HG03378 (cell line): Measurements from ENCODE around the gene RCN1.
"Not testable (repeated sequence)": the region's sequence is repeated elsewhere in the genome, so short reads cannot be mapped to it uniquely, and the experiment has no call there.

ENCODE experiments used
- ATAC-seq: cut with Tn5 transposase; IDR thresholded peaks from one replicate; pipeline ENCODE4 v1.9.1; 2021; ENCODE audit warnings: mild to moderate bottlenecking, moderate library complexity; ENCODE audit not compliant: unreplicated experiment

Gene RCN1

DNA sequence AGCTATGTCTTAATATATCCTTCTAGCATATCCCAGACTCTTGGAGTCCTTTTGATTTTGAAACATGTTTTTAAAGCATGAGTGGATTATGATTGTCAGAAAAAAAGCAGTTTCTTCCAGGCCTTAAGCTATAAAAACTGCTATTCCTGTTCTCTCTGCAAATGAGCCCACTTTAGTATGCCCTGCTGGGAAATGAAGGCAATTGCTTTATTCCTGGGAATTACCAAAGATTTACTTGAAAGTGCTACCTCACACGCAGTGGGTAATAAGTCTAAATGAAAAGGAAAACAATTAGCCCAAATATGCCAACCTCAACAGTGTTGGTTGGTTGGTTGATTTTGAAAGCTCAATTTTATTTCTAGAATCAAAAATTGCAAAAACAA, 17.2 kb upstream of the RCN1 start:
- no peak for ATAC-seq

DNA sequence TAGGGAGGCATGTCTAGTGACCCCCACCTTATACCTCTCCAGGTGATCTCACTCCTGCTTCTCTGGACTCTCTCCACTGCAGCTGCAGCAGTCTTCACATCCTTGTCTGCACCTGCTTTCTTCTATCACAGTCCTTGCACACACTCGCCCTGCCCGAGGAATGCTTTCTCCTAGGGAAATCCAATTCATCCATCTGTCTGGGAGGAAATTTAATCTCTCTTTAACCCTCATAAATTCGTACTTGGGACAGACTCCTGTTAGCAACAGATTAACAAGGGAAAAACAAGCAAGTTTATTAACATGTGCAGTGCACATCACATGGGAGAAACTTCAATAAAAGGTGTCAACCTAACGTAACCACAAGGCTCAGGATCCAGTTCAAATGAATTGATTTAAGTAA, 11.3 kb upstream of the RCN1 start:
- ATAC-seq, result no peak

DNA sequence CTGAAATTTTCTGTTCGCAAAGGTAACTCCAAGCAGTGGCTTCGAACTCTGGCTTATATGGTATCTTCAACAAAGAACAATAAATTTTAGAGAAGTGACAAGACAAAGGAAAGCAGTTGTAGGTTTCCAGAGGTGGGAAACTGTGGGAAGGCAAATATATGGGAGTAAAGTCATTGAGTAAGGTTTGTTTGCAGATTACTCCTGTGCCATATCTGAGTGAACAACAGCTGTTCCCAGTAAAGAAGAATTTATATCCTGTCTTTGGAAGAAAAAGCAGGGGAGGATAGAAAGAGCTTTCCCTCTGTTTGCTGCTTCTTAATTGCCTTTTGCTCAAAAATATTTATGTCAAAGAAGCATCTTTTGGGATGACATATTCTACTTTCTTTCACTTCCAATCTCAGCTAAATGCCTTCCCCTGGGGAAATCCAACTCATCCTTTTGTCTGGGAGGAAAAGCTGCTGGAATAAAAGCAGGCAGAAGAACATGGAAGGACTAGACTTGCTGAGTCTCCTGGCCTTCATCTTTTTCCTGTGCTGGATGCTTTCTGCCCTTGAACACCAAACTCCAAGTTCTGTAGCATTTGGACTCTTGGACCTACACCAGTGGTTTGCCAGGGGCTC, 10.4 kb upstream of the RCN1 start:
- ATAC-seq, result no peak

DNA sequence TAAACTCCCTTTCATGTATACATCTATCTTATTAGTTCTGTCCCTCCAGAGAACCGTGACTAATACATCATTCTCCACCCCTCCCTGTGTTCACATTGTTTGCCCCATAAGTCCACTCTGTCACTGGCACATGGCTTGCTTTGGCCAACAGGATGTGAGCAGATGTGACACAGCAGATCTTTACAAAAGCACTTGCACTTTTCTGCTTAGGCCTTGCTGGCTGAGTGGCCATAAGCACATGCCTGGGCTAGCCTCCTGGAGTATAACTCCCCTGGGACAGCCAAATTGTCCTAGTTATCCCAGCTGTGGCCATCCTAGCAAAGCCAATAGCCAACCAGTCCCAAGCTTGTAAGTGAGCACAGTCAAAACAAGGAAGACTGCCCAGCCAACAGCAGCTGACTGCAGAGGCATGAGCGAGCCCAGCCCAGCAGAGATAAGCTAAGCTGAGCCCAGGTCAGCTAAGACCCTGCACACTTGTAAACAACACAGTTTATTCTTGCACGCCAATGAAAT, 9.7 kb upstream of the RCN1 start:
- peak; percentile 71 for ATAC-seq

DNA sequence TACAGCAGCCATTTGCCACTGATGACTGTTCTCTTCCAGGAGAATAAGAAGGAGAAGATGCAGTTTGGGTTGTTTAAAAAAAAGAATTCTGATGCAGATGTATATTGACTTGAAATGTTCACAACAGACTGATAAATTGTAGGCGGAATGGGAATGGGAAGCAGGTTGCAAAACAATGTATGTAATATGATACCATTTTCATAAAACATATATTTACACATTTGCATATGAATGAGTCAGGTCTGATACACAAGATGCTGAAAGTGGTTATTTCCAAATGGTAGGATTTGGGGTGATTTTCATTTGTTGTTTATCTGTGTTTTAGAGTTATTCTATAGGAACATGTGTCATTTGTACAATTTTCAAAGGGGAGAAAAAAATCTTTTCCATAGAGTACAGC, 9.0 kb upstream of the RCN1 start:
- ATAC-seq, result no peak

DNA sequence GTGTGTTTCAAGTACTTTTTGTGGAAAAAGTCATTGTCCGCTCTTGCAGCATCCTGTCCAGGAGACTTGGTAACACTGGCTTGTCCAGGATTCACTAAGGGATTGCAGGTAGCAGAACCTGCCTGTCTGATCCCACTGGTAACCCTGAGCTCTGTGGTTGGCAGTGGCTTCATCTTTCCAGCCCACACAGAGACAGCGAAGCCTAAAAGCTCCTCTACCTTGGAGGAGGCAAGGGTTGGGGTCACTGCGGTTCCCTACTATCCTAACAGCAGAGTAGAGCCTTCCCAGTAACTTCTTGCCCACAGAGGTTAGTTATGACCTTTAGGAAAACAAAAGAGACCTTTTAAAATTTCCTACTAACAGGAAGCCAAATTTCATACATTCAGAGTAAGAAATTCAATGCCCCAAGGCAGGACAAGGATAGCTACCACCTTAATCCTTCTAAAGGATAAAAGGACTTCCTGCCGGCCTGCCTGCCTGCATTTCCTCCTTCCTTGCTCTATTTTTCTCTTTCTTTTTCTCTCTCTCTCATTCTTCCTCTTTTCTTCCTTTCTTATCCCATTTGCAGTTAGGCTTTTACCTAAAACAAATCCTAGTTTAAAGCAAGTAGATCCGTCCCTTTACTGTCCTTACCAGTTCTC, 8.4 kb upstream of the RCN1 start:
- no peak for ATAC-seq

DNA sequence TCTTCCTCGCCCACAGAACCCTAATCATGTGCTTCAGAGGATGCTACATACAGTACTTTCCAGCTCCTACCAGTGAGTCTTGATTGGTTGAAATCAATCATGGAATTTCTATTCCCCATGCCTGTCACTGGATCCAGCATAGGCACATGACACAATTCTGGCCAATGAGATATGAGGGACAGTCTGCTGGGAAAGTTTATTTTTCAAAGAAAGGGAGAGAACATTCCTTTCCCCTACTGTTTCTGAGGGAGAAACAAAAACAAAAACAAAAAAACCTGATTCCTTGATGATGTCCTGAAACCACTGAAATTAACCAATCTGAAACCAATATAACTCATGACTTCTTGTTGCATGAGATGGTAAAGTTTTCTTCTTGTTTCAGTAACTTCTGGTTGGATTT, 3.3 kb upstream of the RCN1 start:
- ATAC-seq, result peak; percentile 11

DNA sequence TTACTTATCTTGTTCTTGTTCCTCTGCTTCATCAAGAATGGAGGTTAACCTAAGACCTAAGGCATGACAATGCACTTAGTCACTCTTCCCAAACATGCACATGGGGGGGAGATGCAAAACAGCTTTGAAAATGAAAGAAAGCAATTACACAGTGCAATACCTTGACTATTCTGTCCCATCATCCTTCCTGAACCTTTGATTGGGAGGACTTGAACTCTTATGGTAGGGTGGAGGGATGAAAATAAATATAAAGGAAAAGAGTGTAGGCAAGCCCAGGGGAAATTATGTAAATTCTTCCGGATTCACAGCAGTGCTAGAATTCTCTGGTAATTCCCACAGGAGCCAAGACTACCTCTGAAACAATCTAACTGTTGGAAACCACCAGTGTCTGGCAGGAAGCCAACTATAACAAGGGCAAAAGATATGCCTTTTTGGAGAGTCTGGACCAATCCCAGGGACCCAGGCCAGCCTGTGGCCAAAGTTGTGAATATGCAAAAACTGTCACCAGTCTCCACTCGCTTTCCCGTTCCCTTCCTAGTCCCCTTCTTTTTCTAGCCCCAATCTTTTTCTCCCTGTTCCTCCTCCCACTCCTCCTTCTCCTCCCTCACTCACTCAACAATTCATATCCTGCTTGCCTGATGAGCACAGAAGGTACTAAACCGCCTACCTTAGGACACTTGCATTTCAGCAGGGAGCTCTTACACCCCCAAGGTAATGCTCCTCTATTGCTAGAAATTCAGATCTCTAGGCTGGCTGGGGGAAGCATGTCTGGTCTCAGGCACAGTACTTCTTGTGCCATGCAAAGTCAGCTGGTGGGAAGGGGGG, 2.5 kb upstream of the RCN1 start:
- peak; percentile 44 for ATAC-seq

DNA sequence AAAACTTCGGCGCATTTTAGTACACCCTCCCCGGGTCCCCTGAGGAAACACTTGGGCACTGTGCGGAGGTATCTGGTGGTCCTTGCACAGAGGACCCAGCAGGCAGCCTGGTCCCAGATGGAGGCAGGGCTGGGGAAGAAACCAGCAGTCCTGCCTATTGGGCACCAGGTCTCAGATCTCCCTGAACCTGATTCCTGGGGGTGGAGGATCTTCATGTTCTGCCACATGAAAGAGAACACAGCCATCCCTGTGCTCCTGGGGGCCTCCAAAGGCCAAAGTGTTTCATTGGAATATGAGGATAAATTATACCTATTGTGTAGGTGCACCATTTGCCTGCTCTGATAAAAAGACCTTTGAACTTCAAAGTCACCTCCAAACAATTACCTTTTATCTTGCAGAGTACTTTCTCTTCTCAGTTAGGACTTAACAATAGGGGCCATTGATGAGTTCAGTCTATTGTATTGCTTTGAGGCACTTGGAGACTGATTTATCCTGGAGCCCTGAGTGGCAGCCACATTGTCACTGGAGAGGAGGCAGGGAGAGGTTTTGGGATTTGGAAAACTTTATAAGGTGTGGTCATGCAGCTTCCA, 1.8 kb downstream of the RCN1 start:
- no peak for ATAC-seq

DNA sequence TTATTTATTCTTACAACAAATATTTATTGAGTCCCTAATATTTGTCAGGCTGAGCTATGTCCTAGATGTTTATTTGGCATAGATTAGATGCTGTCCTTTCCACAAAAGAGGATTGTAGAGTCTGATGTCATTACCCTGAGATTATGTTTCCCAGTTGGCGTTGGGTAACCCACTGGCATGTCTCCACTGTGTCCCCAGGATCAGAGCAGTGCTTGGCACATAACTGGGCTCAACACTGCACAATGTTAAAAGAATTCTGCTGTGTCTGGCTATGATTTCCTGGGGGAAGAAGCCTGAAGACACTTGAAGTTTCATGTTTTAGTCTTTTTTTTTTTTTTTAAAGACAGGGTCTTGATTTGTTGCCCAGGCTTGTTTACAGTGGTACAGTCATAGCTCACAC, 4.0 kb downstream of the RCN1 start:
- no peak for ATAC-seq

DNA sequence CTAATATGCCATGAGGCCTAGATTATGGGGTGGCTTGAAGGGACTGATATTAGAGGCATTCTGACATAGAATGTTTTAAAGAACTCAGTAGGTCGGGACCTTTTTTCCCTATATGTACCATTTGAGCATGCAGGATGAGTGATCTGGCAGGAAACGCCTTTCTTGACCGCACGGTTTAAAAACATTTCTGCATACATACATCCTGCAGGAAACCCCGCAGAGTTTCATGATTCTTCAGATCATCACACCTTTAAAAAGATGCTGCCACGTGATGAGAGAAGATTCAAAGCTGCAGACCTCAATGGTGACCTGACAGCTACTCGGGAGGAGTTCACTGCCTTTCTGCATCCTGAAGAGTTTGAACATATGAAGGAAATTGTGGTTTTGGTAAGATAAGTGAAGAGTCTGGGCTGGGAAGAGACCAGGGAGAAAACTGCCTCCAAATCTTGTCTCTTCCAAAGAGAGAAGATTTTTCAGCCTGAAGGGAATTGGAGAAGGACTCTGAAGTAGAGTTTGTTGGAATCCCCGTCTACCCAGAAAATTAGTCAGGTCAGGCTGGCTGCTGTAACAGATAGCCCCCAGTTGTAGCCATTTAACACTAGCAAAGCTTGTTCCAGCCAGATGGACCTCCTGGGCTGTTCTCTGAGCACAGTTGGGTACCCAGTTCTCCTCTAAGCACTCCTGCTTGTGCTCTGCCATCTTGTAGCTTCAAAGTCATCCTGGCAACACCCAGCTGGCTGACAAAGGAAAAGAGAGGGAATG, 7.4 kb downstream of the RCN1 start:
- no peak for ATAC-seq

DNA sequence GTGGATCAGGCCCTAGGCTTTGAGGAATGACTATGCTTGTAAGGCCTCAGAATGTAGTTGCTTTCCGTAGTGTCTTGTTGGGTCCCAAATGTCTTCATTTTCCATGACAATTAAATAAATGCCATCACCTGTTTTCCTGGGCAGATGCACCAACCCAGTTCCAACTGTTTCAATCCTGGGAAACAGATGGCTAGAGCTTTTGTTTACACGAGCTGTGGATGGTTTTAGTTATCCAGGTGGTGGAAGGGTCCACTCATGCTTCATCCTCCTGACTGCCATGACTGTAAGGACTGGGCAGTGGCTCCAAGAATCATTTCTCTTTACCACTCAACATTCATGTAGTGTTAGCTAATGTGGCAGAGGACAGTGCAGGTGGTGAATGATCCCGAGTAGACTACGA, 8.6 kb downstream of the RCN1 start:
- ATAC-seq, result no peak

DNA sequence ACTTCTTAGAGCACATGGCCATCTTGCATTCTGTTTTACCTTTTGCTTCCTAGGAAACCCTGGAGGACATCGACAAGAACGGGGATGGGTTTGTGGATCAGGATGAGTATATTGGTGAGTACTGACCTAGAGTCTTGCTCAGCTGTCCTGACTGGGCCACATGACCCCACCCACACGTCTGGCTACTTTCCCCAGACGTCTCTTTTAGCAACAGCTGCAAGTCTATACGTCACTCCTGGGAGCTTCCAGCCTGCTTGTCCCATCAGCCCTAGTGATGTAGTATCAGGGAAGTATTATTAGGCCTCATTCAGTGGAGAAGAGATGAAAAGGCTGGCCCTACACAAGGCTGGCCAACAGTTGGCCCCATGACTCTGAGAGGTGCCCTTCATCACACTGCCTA, 9.6 kb downstream of the RCN1 start:
- ATAC-seq, result no peak

DNA sequence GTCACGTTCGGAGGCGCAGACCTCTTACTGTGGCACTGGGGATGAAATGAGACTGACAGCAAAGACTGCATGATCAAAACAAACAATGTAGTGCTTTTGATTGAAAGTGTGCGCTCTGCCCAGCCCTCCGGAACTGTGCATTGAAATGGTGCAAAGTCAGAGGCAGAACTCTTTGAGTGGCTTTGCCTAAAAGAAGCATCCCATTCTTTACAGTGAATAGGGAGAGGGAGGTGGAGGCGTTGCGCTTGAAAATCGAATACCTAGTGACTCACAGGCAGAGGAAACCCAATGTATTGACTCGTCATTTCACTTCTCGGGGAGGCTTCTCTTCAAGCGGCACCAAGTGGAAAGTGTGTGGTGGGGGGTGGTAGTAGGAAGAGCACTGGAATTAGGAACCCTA, 10.9 kb downstream of the RCN1 start:
- no peak for ATAC-seq

DNA sequence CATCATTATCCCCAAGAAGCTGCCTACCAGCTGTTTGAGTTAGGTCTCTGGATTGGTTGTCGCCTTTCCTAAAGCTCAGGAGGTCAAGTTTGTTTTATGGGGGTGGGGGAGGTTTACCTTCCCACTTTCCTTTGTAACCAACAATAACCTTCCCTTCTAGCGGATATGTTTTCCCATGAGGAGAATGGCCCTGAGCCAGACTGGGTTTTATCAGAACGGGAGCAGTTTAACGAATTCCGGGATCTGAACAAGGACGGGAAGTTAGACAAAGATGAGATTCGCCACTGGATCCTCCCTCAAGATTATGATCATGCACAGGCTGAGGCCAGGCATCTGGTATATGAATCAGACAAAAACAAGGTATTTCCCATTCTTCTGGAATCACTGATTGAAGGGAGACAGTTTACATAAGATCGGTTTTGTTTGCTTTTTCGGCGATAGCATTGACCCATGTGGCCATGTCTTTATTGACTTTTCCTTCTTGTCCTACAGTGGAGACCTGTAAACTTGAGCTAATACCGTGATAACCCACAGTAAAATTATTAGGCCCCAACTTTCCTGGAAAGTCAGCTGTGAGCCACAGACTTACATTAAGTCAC, 12.3 kb downstream of the RCN1 start:
- not testable (repeated sequence) for ATAC-seq

DNA sequence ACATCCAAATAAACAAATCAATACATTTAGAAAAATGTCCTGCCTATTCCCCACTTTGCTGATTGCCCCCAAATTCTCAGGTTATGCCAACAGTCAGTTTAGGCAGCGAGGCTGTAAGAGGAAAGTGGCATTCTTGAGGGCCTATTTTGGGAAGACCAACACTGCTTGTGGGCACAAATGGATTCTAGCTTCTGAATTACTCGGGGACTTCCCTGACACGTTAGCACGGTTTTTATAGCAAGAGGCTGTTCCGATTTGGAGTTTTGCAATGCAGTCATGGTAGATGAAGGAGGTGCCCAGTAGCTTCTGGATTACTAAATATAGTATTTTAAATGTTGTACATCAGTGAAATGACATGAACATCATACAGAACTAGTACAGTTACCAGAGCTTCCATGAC, 13.1 kb downstream of the RCN1 start:
- no peak for ATAC-seq

DNA sequence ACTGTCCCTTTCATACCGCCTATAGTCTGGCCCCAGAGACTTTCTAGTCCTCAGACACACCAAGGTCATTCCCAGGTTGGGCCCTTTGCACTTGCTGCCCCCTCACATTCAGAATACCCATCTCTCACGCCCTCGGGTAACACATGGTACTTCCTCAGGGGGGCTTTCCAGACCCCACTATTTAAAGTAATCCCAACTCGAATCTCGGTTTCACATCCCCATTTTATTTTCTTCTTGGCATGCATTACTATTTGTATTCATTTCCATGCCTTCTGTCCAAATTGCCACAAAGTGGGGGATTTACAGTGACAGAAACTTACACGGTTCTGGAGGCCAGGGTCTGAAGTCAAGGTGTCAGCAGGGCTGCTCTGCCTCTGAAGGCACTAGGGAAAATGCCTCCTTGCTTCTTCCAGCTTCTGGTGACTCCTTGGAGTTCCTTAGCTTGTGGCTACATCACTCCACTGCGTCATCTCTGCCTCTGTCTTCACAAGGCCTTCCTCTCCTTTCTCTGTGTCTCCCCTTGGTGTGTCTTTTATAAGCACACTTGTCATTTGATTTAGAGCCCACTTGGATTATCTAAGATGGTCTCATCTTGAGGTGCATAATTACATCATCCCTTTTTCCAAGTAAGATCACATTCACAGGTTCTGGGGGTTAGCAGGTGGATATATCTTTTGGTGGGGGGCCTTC, 15.1 kb downstream of the RCN1 start:
- peak; percentile 78 for ATAC-seq

DNA sequence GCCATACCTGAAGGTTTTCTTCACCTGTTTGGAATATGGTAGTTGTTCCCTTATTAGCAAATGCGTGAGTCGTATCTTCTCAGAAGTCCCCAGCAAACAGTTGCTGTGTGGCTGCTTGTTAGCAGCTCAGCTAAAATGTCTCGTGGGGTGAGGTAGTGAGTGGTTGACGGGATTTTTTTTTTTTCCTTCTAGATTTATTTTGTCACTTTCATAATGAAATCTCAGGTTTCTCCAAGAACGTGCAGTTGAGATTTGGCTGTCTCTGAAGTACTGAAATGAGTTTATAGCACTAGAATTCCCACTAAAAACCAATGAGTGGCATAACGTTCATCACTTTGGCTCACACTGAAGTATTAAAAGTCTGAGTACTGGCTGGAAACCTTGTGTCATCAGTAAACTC, 16.8 kb downstream of the RCN1 start:
- no peak for ATAC-seq

DNA sequence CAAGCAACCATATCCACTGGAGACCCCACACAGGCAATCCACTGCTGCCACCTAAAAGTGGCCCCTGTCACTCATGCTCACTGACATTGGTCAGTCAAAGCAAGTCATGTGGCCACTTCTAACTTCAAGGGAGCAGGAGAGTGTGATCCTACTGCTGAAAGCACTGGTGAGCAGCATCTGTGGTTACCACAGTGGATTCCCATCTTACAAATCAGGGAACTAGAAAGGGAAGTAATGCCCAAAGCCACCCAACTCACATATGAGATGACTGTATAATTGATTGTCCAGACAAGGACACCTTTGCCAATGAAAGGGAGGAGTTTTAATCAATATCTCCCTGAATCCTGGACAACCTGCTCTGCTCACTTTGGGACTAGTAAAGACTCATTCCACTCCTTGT, 17.7 kb downstream of the RCN1 start:
- no peak for ATAC-seq

DNA sequence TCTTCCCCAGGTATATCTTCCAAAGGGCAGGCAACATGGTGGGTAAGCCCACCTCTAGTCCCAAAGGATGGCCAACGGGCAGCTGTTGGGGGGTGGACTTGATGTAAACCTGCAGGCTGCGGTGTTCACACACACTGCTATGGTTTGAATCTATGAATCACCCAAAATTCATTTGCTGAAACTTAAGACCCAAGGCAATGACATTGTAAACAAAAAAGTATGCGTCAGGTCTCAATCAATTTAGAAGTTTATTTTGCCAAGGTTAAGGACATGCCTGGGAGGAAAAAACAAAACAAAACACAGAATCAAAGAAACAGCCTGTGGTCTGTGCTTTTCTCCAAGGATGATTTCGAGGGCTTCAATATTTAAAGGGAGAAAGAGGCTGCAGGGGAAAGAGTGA, 18.3 kb downstream of the RCN1 start:
- no peak for ATAC-seq
